DOHH2 (cell line): Measurements from ENCODE around the gene PPM1H.

Source experiments
- H3F3A ChIP-seq: fragments of 200-600 bp; sonication (generic), shearing (Covaris generic); 2 replicates; pipeline ENCODE4 v1.6.0; 2016; ENCODE audit warnings: antibody characterized with exemption, mild to moderate bottlenecking; ENCODE audit not compliant: control insufficient read depth, insufficient read depth
- H3K27ac ChIP-seq: fragments of 200-600 bp; sonication (generic); 2 replicates; pipeline ENCODE4 v1.5.1; 2014; ENCODE audit warnings: low read depth, mild to moderate bottlenecking, low read length, moderate library complexity
- H3K27me3 ChIP-seq: fragments of 200-600 bp; sonication (generic); 2 replicates; pipeline ENCODE4 v1.6.1; 2014; ENCODE audit warnings: mild to moderate bottlenecking, low read length, mixed read lengths; ENCODE audit not compliant: control insufficient read depth
- H3K36me3 ChIP-seq: fragments of 200-600 bp; sonication (generic); 2 replicates; pipeline ENCODE4 v1.6.1; 2014; ENCODE audit warnings: mild to moderate bottlenecking, low read length, moderate library complexity, mixed read lengths; ENCODE audit not compliant: control insufficient read depth
- H3K4me1 ChIP-seq: fragments of 200-600 bp; sonication (generic); 2 replicates; pipeline ENCODE4 v1.6.1; 2014; ENCODE audit warnings: mild to moderate bottlenecking, low read length, mixed read lengths; ENCODE audit not compliant: control insufficient read depth
- H3K4me2 ChIP-seq: fragments of 200-600 bp; sonication (generic); 2 replicates; pipeline ENCODE4 v1.6.0; 2014; ENCODE audit warnings: mild to moderate bottlenecking, low read length, moderate library complexity
- H3K4me3 ChIP-seq: fragments of 200-600 bp; sonication (generic); 2 replicates; pipeline ENCODE4 v1.5.1; 2014; ENCODE audit warnings: mild to moderate bottlenecking, low read length, mixed read lengths
- H3K79me2 ChIP-seq: fragments of 200-600 bp; sonication (generic); 2 replicates; pipeline ENCODE4 v1.6.1; 2014; ENCODE audit warnings: mild to moderate bottlenecking, low read length, mixed read lengths; ENCODE audit not compliant: control insufficient read depth
- H3K9me2 ChIP-seq: fragments of 200-600 bp; sonication (generic); replicated peaks from 2 replicates; pipeline ENCODE4 v1.6.1; 2014; ENCODE audit warnings: mild to moderate bottlenecking, low read length, mixed read lengths; ENCODE audit not compliant: control insufficient read depth
- H3K9me3 ChIP-seq: fragments of 200-600 bp; sonication (generic); 2 replicates; pipeline ENCODE4 v1.6.1; 2014; ENCODE audit warnings: antibody characterized with exemption, low read length, mixed read lengths; ENCODE audit not compliant: control insufficient read depth, insufficient read depth
- H4K20me1 ChIP-seq: fragments of 200-600 bp; sonication (generic); 2 replicates; pipeline ENCODE4 v1.6.0; 2014; ENCODE audit warnings: low read depth, mild to moderate bottlenecking, antibody characterized with exemption, low read length, moderate library complexity; ENCODE audit not compliant: control insufficient read depth, insufficient read depth
- CTCF ChIP-seq: fragments of 200-600 bp; sonication (generic); IDR thresholded peaks from one replicate; pipeline ENCODE4 v1.5.1; 2014; ENCODE audit warnings: antibody characterized with exemption, mild to moderate bottlenecking, low read depth, low read length; ENCODE audit not compliant: poor library complexity, severe bottlenecking
- EZH2phosphoT487 ChIP-seq: fragments of 200-600 bp; sonication (generic); IDR thresholded peaks from 2 replicates; pipeline ENCODE4 v1.6.1; 2017; ENCODE audit warnings: borderline replicate concordance, mild to moderate bottlenecking, antibody characterized with exemption, low read length, moderate library complexity, mixed read lengths

PPM1H gene

GRCh38 chr12:62604373-62604772, 330.6 kb downstream of the PPM1H start:
- H3K36me3 ChIP-seq, result peaks cover 28% of the 10 kb centered on the region
- H3F3A ChIP-seq, result peaks cover 9% of the 10 kb centered on the region
- peak overlapping the region; percentile 93 for H3K4me3 ChIP-seq

GRCh38 chr12:62603811-62604098, 331.2 kb downstream of the PPM1H start:
- Histone ChIP-seq H3K4me3 (peak overlapping the region; percentile 93), H3K4me1 (peaks cover 43% of the 10 kb centered on the region), H3K9me2 (no peaks in the 10 kb centered on the region), H3K27ac (peak overlapping the region; percentile 96), H3K4me2 (peak overlapping the region; percentile 70), H3K79me2 (peaks cover 38% of the 10 kb centered on the region), H3F3A (peaks cover 9% of the 10 kb centered on the region), H3K36me3 (peaks cover 28% of the 10 kb centered on the region), H3K27me3 (no peaks in the 10 kb centered on the region), H4K20me1 (0 out of 2 replicates have a peak, but pooled peaks cover 4% of the 10 kb centered on the region), H3K9me3 (no peaks in the 10 kb centered on the region)
- no peak for TF ChIP-seq CTCF
- no peak for TF ChIP-seq EZH2phosphoT487

More at GRCh38 chr12:62604373-62604772, 330.6 kb downstream of the PPM1H start:
- H3K79me2 ChIP-seq, result peaks cover 38% of the 10 kb centered on the region
- H3K27ac ChIP-seq, result no peak overlapping the region
- H3K9me2 ChIP-seq, result no peaks in the 10 kb centered on the region
- 0 out of 2 replicates have a peak, but pooled peaks cover 4% of the 10 kb centered on the region for H4K20me1 ChIP-seq
- no peaks in the 10 kb centered on the region for H3K27me3 ChIP-seq
- H3K4me1 ChIP-seq, result peaks cover 40% of the 10 kb centered on the region
- TF ChIP-seq EZH2phosphoT487, result no peak
- TF ChIP-seq CTCF, result no peak
- H3K9me3 ChIP-seq, result no peaks in the 10 kb centered on the region
- peak overlapping the region; percentile 70 for H3K4me2 ChIP-seq

GRCh38 chr12:62603061-62603810, 331.7 kb downstream of the PPM1H start:
- Histone ChIP-seq H3K27me3 (no peaks in the 10 kb centered on the region), H3F3A (peaks cover 9% of the 10 kb centered on the region), H3K27ac (peak overlapping the region; percentile 96), H3K36me3 (peaks cover 28% of the 10 kb centered on the region), H3K9me2 (no peaks in the 10 kb centered on the region), H3K4me1 (peaks cover 43% of the 10 kb centered on the region), H3K4me2 (peak overlapping the region; percentile 70), H3K79me2 (peaks cover 38% of the 10 kb centered on the region), H4K20me1 (0 out of 2 replicates have a peak, but pooled peaks cover 4% of the 10 kb centered on the region), H3K9me3 (no peaks in the 10 kb centered on the region), H3K4me3 (peak overlapping the region; percentile 93)
- TF ChIP-seq CTCF, result peak; percentile 31
- TF ChIP-seq EZH2phosphoT487, result no peak
